GM18517 (cell line): ENCODE results near the gene TRERF1.
"Not testable (repeated sequence)": the region's sequence is repeated elsewhere in the genome, so short reads cannot be mapped to it uniquely, and the experiment has no call there.

ENCODE experiments used
- ATAC-seq: cut with Tn5 transposase; IDR thresholded peaks from one replicate; pipeline ENCODE4 v1.9.1; 2021; ENCODE audit warnings: mild to moderate bottlenecking, moderate library complexity; ENCODE audit not compliant: unreplicated experiment

The TRERF1 gene

GRCh38 chr6:42451333-42452170 lies at the start of gene TRERF1:
Gene TRERF1 (minus strand): TSS chr6:42451926. CDS start chr6:42269590, 182,336 bp downstream.
- ATAC-seq = no peak

- ATAC-seq = no peak
These were observed 46.9 kb upstream of the TRERF1 start for GRCh38 chr6:42498473-42499128.

- ATAC-seq = no peak
These were observed 42.3 kb upstream of the TRERF1 start for GRCh38 chr6:42493914-42494539.

- no peak for ATAC-seq
These were observed 36.4 kb upstream of the TRERF1 start for GRCh38 chr6:42488129-42488528.

GRCh38 chr6:42484261-42484660 lies 32.5 kb upstream of the TRERF1 start:
- ATAC-seq = no peak

- ATAC-seq = no peak
These were observed 30.4 kb upstream of the TRERF1 start for GRCh38 chr6:42482174-42482573.

GRCh38 chr6:42471714-42472113 lies 20.0 kb upstream of the TRERF1 start:
- ATAC-seq = no peak

- ATAC-seq = no peak
These were observed 19.4 kb upstream of the TRERF1 start for GRCh38 chr6:42471142-42471541.

- ATAC-seq = no peak
These were observed 16.5 kb upstream of the TRERF1 start for GRCh38 chr6:42468273-42468672.

- ATAC-seq = no peak
These were observed 15.9 kb upstream of the TRERF1 start for GRCh38 chr6:42467651-42468050.

- ATAC-seq = not testable (repeated sequence)
These were observed 14.7 kb upstream of the TRERF1 start for GRCh38 chr6:42466470-42466869.

GRCh38 chr6:42462474-42462972 lies 10.8 kb upstream of the TRERF1 start:
- ATAC-seq = no peak

- no peak for ATAC-seq
These were observed 9.2 kb upstream of the TRERF1 start for GRCh38 chr6:42460883-42461282.

- no peak for ATAC-seq
These were observed 8.2 kb upstream of the TRERF1 start for GRCh38 chr6:42459888-42460287.

- no peak for ATAC-seq
These were observed 2.7 kb upstream of the TRERF1 start for GRCh38 chr6:42454428-42454791.

GRCh38 chr6:42453654-42454427 lies 2.1 kb upstream of the TRERF1 start:
- ATAC-seq = no peak

- peak; percentile 49 for ATAC-seq
These were observed 1.4 kb upstream of the TRERF1 start for GRCh38 chr6:42453031-42453653.

GRCh38 chr6:42452171-42453030 lies 675 bp upstream of the TRERF1 start:
- ATAC-seq = peak; percentile 33

GRCh38 chr6:42450477-42451332 lies 1.0 kb downstream of the TRERF1 start:
- no peak for ATAC-seq
